H9 (cell line): ENCODE results near the gene CENPP. TPM values are rescaled to one million over a fixed set of nuclear protein-coding genes. Genes with fewer than 3 reads are reported as not detected.
A peak's percentile ranks its signal among the peaks of the same experiment; 100 is the strongest.

Experiments
- DNase-seq: peaks from one replicate; pipeline ENCODE4 v3.0.0-alpha.2; 2017
- H2AFZ ChIP-seq: one replicate; pipeline ENCODE4 v1.6.1; 2013; ENCODE audit warnings: mild to moderate bottlenecking, low read length, control low read depth, moderate library complexity
- H2AK5ac ChIP-seq: 2 replicates; pipeline ENCODE4 v1.6.1; 2013; ENCODE audit warnings: low read length, control low read depth, mixed read lengths; ENCODE audit not compliant: insufficient read length
- H2BK120ac ChIP-seq: one replicate; pipeline ENCODE4 v1.6.1; 2013; ENCODE audit warnings: low read depth, mild to moderate bottlenecking, low read length, control low read depth, inconsistent platforms; ENCODE audit not compliant: poor library complexity, severe bottlenecking
- H2BK12ac ChIP-seq: 2 replicates; pipeline ENCODE4 v1.6.1; 2013; ENCODE audit warnings: low read length, control low read depth, mixed read lengths, low read depth; ENCODE audit not compliant: insufficient read length
- H2BK15ac ChIP-seq: 2 replicates; pipeline ENCODE4 v1.6.1; 2013; ENCODE audit warnings: low read depth, low read length, control low read depth
- H2BK20ac ChIP-seq: one replicate; pipeline ENCODE4 v1.6.1; 2013; ENCODE audit warnings: low read depth, mild to moderate bottlenecking, low read length, control low read depth, inconsistent platforms; ENCODE audit not compliant: poor library complexity, severe bottlenecking
- H2BK5ac ChIP-seq: 2 replicates; pipeline ENCODE4 v1.6.1; 2013; ENCODE audit warnings: low read length, control low read depth, mixed read lengths; ENCODE audit not compliant: insufficient read length
- H3K14ac ChIP-seq: 2 replicates; pipeline ENCODE4 v1.6.1; 2013; ENCODE audit warnings: low read length, control low read depth; ENCODE audit not compliant: insufficient read depth
- H3K18ac ChIP-seq: 2 replicates; pipeline ENCODE4 v1.6.1; 2013; ENCODE audit warnings: low read depth, mild to moderate bottlenecking, mixed read lengths, low read length, control low read depth; ENCODE audit not compliant: insufficient read length
- H3K23ac ChIP-seq: 2 replicates; pipeline ENCODE4 v1.6.1; 2013; ENCODE audit warnings: low read length, control low read depth, mixed read lengths, low read depth; ENCODE audit not compliant: insufficient read length
- H3K23me2 ChIP-seq: 2 replicates; pipeline ENCODE4 v1.6.1; 2013; ENCODE audit warnings: low read depth, mild to moderate bottlenecking, mixed read lengths, low read length, control low read depth; ENCODE audit not compliant: insufficient read length, poor library complexity, severe bottlenecking
- H3K27ac ChIP-seq: 2 replicates; pipeline ENCODE4 v1.5.1; 2013; ENCODE audit warnings: low read length, control low read depth, mixed read lengths, low read depth; ENCODE audit not compliant: insufficient read length
- H3K27me3 ChIP-seq: 2 replicates; pipeline ENCODE4 v1.6.1; 2013; ENCODE audit warnings: low read length, control low read depth, inconsistent platforms; ENCODE audit not compliant: insufficient read depth
- H3K4ac ChIP-seq: 2 replicates; pipeline ENCODE4 v1.6.1; 2013; ENCODE audit warnings: low read depth, mild to moderate bottlenecking, control low read depth, inconsistent platforms, low read length, moderate library complexity
- H3K4me1 ChIP-seq: 2 replicates; pipeline ENCODE4 v1.6.1; 2013; ENCODE audit warnings: low read length, control low read depth, inconsistent platforms; ENCODE audit not compliant: insufficient read depth
- H3K4me2 ChIP-seq: 2 replicates; pipeline ENCODE4 v1.6.1; 2013; ENCODE audit warnings: low read length, control low read depth, mixed read lengths; ENCODE audit not compliant: insufficient read length, insufficient read depth
- H3K56ac ChIP-seq: 2 replicates; pipeline ENCODE4 v1.6.1; 2013; ENCODE audit warnings: low read depth, mild to moderate bottlenecking, mixed read lengths, low read length, control low read depth; ENCODE audit not compliant: insufficient read length
- H3K79me1 ChIP-seq: 2 replicates; pipeline ENCODE4 v1.6.1; 2013; ENCODE audit warnings: low read depth, mild to moderate bottlenecking, moderate library complexity, low read length, control low read depth, inconsistent platforms; ENCODE audit not compliant: insufficient read depth, poor library complexity, severe bottlenecking
- H3K79me2 ChIP-seq: 2 replicates; pipeline ENCODE4 v1.6.1; 2013; ENCODE audit warnings: low read length, control low read depth, inconsistent platforms; ENCODE audit not compliant: insufficient read depth
- H3K9ac ChIP-seq: 2 replicates; pipeline ENCODE4 v1.6.1; 2013; ENCODE audit warnings: low read length, control low read depth, mixed read lengths; ENCODE audit not compliant: insufficient read length; ENCODE audit errors: extremely low read depth
- H3K9me3 ChIP-seq: one replicate; pipeline ENCODE4 v1.6.1; 2013; ENCODE audit warnings: low read depth, low read length, inconsistent platforms; ENCODE audit not compliant: control insufficient read depth
- H3T11ph ChIP-seq: one replicate; pipeline ENCODE4 v1.6.1; 2013; ENCODE audit warnings: mild to moderate bottlenecking, low read length, control low read depth, inconsistent platforms
- H4K20me1 ChIP-seq: one replicate; pipeline ENCODE4 v1.6.1; 2013; ENCODE audit not compliant: control insufficient read depth, insufficient read length, insufficient read depth
- H4K5ac ChIP-seq: 2 replicates; pipeline ENCODE4 v1.6.1; 2013; ENCODE audit warnings: low read depth, mild to moderate bottlenecking, mixed read lengths, low read length, control low read depth; ENCODE audit not compliant: insufficient read length
- H4K8ac ChIP-seq: replicated peaks from 2 replicates; pipeline ENCODE4 v1.6.1; 2013; ENCODE audit warnings: low read length, control low read depth, mixed read lengths, low read depth; ENCODE audit not compliant: insufficient read length
- H4K91ac ChIP-seq: 2 replicates; pipeline ENCODE4 v1.6.1; 2013; ENCODE audit warnings: low read depth, mild to moderate bottlenecking, moderate library complexity, mixed read lengths, low read length, control low read depth; ENCODE audit not compliant: insufficient read length
- H3K27ac Mint-ChIP-seq, 3 experiments: 2 replicates in 2 of 3; 3 replicates in 1 of 3; pipeline ENCODE4 v1.8.0; 2020 to 2021; ENCODE audit warnings: mixed read lengths in 3 of 3, mild to moderate bottlenecking in 1 of 3, moderate library complexity in 1 of 3
- H3K27me3 Mint-ChIP-seq: 2 replicates; pipeline ENCODE4 v1.8.0; 2021; ENCODE audit warnings: low read depth, mild to moderate bottlenecking, moderate library complexity, mixed read lengths
- H3K36me3 Mint-ChIP-seq, 3 experiments: 2 replicates in 2 of 3; 3 replicates in 1 of 3; pipeline ENCODE4 v1.8.0; 2020 to 2021; ENCODE audit warnings: low read depth in 3 of 3, mixed read lengths in 3 of 3; ENCODE audit not compliant: insufficient read depth in 1 of 3
- H3K4me1 Mint-ChIP-seq, 2 experiments: 2 replicates each; pipeline ENCODE4 v1.8.0; 2020; ENCODE audit warnings: mixed read lengths in 2 of 2
- H3K4me3 Mint-ChIP-seq, 2 experiments: 2 replicates in 1 of 2; 3 replicates in 1 of 2; pipeline ENCODE4 v1.8.0; 2020 to 2021; ENCODE audit warnings: mild to moderate bottlenecking in 2 of 2, mixed read lengths in 2 of 2, moderate library complexity in 1 of 2
- H3K9me3 Mint-ChIP-seq, 2 experiments: 2 replicates in 1 of 2; 3 replicates in 1 of 2; pipeline ENCODE4 v1.8.0; 2020; ENCODE audit warnings: mild to moderate bottlenecking in 2 of 2, mixed read lengths in 2 of 2, moderate library complexity in 1 of 2
- WGBS: extraction: QIAGEN DNeasy Blood & Tissue Kit; methylation state at CpG from one replicate; pipeline ENCODE4 v1.1.7; 2013; ENCODE audit warnings: missing lambda C conversion rate, low lambda C conversion rate, mixed read lengths; ENCODE audit not compliant: insufficient read length; ENCODE audit errors: extremely low coverage; 5-methylcytosine and 5-hydroxymethylcytosine counted together
- total RNA-seq: library from RNA; stranded (reverse); gene quantifications from 2 replicates; pipeline ENCODE4 v1.2.1, GENCODE V29; 2021
- TF ChIP-seq, protein P1 (sequence below): fragments of 200-600 bp; sonication (generic); conservative IDR thresholded peaks from 3 replicates; pipeline ENCODE4 v1.8.0; 2021; ENCODE audit warnings: antibody characterized with exemption, mild to moderate bottlenecking

The CENPP gene
- total RNA-seq, 1 experiment from 2014 or later, result 9.1 TPM

DNA sequence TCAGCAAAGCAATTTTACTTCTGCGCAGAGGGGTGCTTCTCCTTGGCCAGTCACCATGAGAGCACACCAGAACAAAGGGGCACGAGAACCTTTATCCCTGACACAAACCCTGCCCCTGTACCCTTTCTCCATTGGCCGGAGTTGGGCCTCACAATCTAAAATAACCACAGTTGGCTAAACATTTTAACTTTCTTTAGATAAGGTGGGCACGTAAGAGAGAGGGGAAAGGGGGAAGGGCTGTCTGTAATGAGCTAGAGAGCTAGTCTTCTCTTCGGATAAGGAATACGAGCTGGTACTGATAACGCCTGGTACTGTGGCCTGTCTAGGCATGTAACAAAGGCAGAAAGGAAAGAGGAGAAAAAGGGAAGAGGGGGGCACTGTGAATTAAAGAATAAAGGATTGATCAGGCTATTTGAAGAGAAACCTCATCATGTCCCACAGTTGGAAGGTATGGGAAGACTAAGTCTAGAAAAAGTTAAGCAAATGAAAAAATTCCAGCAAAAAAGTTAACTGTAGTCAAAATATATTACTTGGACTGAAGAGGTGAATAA lies 30.4 kb upstream of the CENPP start:
- Mint-ChIP-seq H3K4me3 (peak overlapping the region in 1 of 2 experiments; percentile 8; a peak in 1 of 5 replicates), H3K9me3 (no peaks in the 10 kb centered on the region), H3K27me3 (no peaks in the 10 kb centered on the region), H3K36me3 (peaks cover 26 to 58% (median 44%) of the 10 kb centered on the region in 3 experiments; a peak in 6 of 7 replicates), H3K27ac (peak overlapping the region in 2 of 3 experiments; percentile 71 to 90; a peak in 5 of 7 replicates), H3K4me1 (peaks cover 15 to 17% of the 10 kb centered on the region in 2 experiments)
- Histone ChIP-seq H3K79me1 (no peaks in the 10 kb centered on the region), H3K79me2 (peaks cover 16% of the 10 kb centered on the region; the same call in 1 of the 2 replicates), H3K4me1 (no peaks in the 10 kb centered on the region), H3K18ac (no peak overlapping the region), H2BK12ac (no peak overlapping the region), H4K91ac (no peak overlapping the region), H3K4ac (no peak overlapping the region), H3K27ac (no peak overlapping the region), H2BK15ac (no peak overlapping the region), H3K23ac (no peak overlapping the region), H3K4me2 (no peak overlapping the region), H2BK120ac (no peak overlapping the region), H3K27me3 (no peaks in the 10 kb centered on the region), H3K9me3 (no peaks in the 10 kb centered on the region), H2AK5ac (no peak overlapping the region), H3T11ph (no peak overlapping the region), H3K23me2 (no peaks in the 10 kb centered on the region), H3K56ac (no peak overlapping the region), H2AFZ (no peak overlapping the region), H4K20me1 (no peaks in the 10 kb centered on the region), H3K9ac (no peak overlapping the region), H2BK5ac (no peak overlapping the region), H3K14ac (no peak overlapping the region), H4K8ac (no peak overlapping the region), H4K5ac (no peak overlapping the region), H2BK20ac (no peak overlapping the region)
- no CpG with 5 or more reads among the region's 7 CpGs for WGBS
- DNase-seq, result no peak
- TF ChIP-seq, protein P1, sequence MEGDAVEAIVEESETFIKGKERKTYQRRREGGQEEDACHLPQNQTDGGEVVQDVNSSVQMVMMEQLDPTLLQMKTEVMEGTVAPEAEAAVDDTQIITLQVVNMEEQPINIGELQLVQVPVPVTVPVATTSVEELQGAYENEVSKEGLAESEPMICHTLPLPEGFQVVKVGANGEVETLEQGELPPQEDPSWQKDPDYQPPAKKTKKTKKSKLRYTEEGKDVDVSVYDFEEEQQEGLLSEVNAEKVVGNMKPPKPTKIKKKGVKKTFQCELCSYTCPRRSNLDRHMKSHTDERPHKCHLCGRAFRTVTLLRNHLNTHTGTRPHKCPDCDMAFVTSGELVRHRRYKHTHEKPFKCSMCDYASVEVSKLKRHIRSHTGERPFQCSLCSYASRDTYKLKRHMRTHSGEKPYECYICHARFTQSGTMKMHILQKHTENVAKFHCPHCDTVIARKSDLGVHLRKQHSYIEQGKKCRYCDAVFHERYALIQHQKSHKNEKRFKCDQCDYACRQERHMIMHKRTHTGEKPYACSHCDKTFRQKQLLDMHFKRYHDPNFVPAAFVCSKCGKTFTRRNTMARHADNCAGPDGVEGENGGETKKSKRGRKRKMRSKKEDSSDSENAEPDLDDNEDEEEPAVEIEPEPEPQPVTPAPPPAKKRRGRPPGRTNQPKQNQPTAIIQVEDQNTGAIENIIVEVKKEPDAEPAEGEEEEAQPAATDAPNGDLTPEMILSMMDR, result no peak
